MCF 10A (cell line): ENCODE measurements around the gene ZBTB37. TPM values are rescaled to one million over a fixed set of nuclear protein-coding genes. Genes with fewer than 3 reads are reported as not detected.

Experiments
- Bru-seq: library from RNA; stranded (reverse); fragments of 400-500 nt; gene quantifications from one replicate; lab custom pipeline; 2021; lab: Mats Ljungman, UMichigan
- BruChase-seq, 2 experiments: library from RNA; stranded (reverse); fragments of 400-500 nt; gene quantifications; one replicate each; lab custom pipeline; 2021; lab: Mats Ljungman, UMichigan
- BruUV-seq: library from RNA; stranded (reverse); fragments of 400-500 nt; replicated peaks from 2 replicates; lab custom pipeline; 2021; lab: Mats Ljungman, UMichigan
- CTCF ChIA-PET: fragments of 300-600 bp; sonication (Branson Sonifier 250); formaldehyde crosslinking; extraction: SDS; loops from one replicate; lab custom pipeline; 2021; ENCODE audit warnings: antibody characterized with exemption, inconsistent platforms; lab: Yijun Ruan, JAX
- POLR2A ChIA-PET: fragments of 300-600, 350-650 bp; sonication (Branson Sonifier 250); formaldehyde crosslinking; extraction: SDS; loops from one replicate; lab custom pipeline; 2020; ENCODE audit warnings: antibody characterized with exemption, inconsistent platforms; lab: Yijun Ruan, JAX
- DNase-seq: peaks from one replicate; pipeline ENCODE4 v3.0.0-alpha.2; 2018; ENCODE audit not compliant: unreplicated experiment
- H3K27ac Mint-ChIP-seq: one replicate; pipeline ENCODE4 v1.8.0; 2022; ENCODE audit warnings: mild to moderate bottlenecking, low read depth, mixed read lengths; ENCODE audit not compliant: unreplicated experiment
- H3K27me3 Mint-ChIP-seq: one replicate; pipeline ENCODE4 v1.8.0; 2022; ENCODE audit warnings: mixed read lengths; ENCODE audit not compliant: insufficient read depth, unreplicated experiment
- H3K36me3 Mint-ChIP-seq: one replicate; pipeline ENCODE4 v1.8.0; 2022; ENCODE audit warnings: mild to moderate bottlenecking, moderate library complexity, mixed read lengths; ENCODE audit not compliant: insufficient read depth, unreplicated experiment
- H3K4me1 Mint-ChIP-seq: one replicate; pipeline ENCODE4 v1.8.0; 2022; ENCODE audit warnings: mixed read lengths; ENCODE audit not compliant: insufficient read depth, unreplicated experiment
- H3K4me3 Mint-ChIP-seq: one replicate; pipeline ENCODE4 v1.8.0; 2022; ENCODE audit warnings: mild to moderate bottlenecking, moderate library complexity, mixed read lengths; ENCODE audit not compliant: unreplicated experiment
- H3K9me3 Mint-ChIP-seq: one replicate; pipeline ENCODE4 v1.8.0; 2022; ENCODE audit warnings: mixed read lengths; ENCODE audit not compliant: unreplicated experiment
- CTCF ChIP-seq: fragments of 200-600 bp; IDR thresholded peaks from one replicate; pipeline ENCODE4 v1.8.0; 2022; ENCODE audit warnings: antibody characterized with exemption, mild to moderate bottlenecking; ENCODE audit not compliant: unreplicated experiment
- intact Hi-C: fragments of 100-400 bp; cut with micrococcal nuclease; formaldehyde crosslinking; loops from 2 replicates; pipeline ENCODE4 v1.14.1; 2022
- long read RNA-seq: library from polyadenylated mRNA; stranded (forward); transcript quantifications from one replicate; pipeline ENCODE4 v2.0.0, GENCODE V29; 2022
- total RNA-seq: library from RNA; stranded (reverse); gene quantifications from 2 replicates; pipeline ENCODE4 v1.2.3, GENCODE V29; 2022

ZBTB37 gene
- 12.8 and 15.2 TPM in 2 replicates for total RNA-seq
- Bru-seq, nascent RNA, result percentile 81 among the genes with signal in this experiment
- percentile 95 among the genes with signal in this experiment for BruChase-seq, experiment 1, labeled RNA remaining after a 6-hour chase
- percentile 95 among the genes with signal in this experiment for BruChase-seq, experiment 2, labeled RNA remaining after a 2-hour chase
- long read RNA-seq, partial matches to known transcripts, result 1 of 6 reads
- long read RNA-seq, other reads (novel, unspliced or antisense), result 4 of 6 reads

- peak within 1 kb of the TSS; percentile 96 for H3K27ac Mint-ChIP-seq
- ChIA-PET POLR2A (interaction anchor here (0.6 to 7.7 kb wide), 80 partner anchors 8 to 1526 kb away, joined by 3 to 118 read pairs (median 4); partner anchors contain the start of genes CACYBP, CENPL, DARS2 and KLHL20), CTCF (interaction anchor here (0.6 to 1.8 kb wide), 11 partner anchors 12 to 1546 kb away, joined by 3 to 8 read pairs (median 4); no protein-coding TSS in a partner anchor)
- no peak for TF ChIP-seq CTCF
- peak within 1 kb of the TSS; percentile 94 for H3K4me3 Mint-ChIP-seq
- no peaks in the 10 kb centered on the region for H3K27me3 Mint-ChIP-seq
- DNase-seq, result peak; percentile 95
- peaks cover 73% of the 10 kb centered on the region for H3K36me3 Mint-ChIP-seq
- no peaks in the 10 kb centered on the region for H3K9me3 Mint-ChIP-seq
- intact Hi-C loops, result loop anchor here (1.0 to 5.0 kb wide), 6 partner anchors 79 to 438 kb away; partner anchors contain the start of gene RABGAP1L
- BruUV-seq, result no TSS peak
- H3K4me1 Mint-ChIP-seq, result peaks cover 59% of the 10 kb centered on the region
Observed at GRCh38 chr1:173868266-173869020, at the start of gene ZBTB37. Gene ZBTB37, plus strand, starts transcription at chr1:173868380. Its CDS starts 1,846 bp downstream, at chr1:173870226.

- intact Hi-C loops, result no loop called here
- POLR2A ChIA-PET, result interaction anchor here (0.6 to 1.6 kb wide), 4 partner anchors 24 to 341 kb away, joined by 3 to 6 read pairs (median 4); partner anchors contain the start of genes KLHL20, PRDX6 and ZBTB37
- Mint-ChIP-seq H3K36me3 (peaks cover 34% of the 10 kb centered on the region), H3K27ac (no peak overlapping the region), H3K27me3 (no peaks in the 10 kb centered on the region), H3K4me1 (peaks cover 31% of the 10 kb centered on the region), H3K4me3 (no peak overlapping the region), H3K9me3 (peaks cover 14% of the 10 kb centered on the region)
- BruUV-seq, result no TSS peak
- TF ChIP-seq CTCF, result no peak
- CTCF ChIA-PET, result interaction anchor here (0.6 to 1.5 kb wide), 8 partner anchors 13 to 1365 kb away, joined by 3 to 5 read pairs (median 4); no protein-coding TSS in a partner anchor
- no peak for DNase-seq
Observed at GRCh38 chr1:173818459-173818858, 49.7 kb upstream of the ZBTB37 start.

GRCh38 chr1:173821680-173822079 lies 46.5 kb upstream of the ZBTB37 start:
- peak overlapping the region; percentile 5 for H3K27ac Mint-ChIP-seq
- no peaks in the 10 kb centered on the region for H3K9me3 Mint-ChIP-seq
- H3K4me1 Mint-ChIP-seq, result peaks cover 29% of the 10 kb centered on the region
- H3K4me3 Mint-ChIP-seq, result no peak overlapping the region
- intact Hi-C loops, result loop anchor here (10.0 kb wide), 1 partner anchor 997 kb away; no protein-coding TSS in a partner anchor
- ChIA-PET CTCF (interaction anchor here (1.0 kb wide), 1 partner anchor 290 kb away, joined by 3 read pairs; no protein-coding TSS in a partner anchor), POLR2A (interaction anchor here (1.3 to 1.6 kb wide), 2 partner anchors 345 to 392 kb away, joined by 3 to 6 read pairs; partner anchors contain the start of gene PRDX6)
- DNase-seq, result no peak
- TF ChIP-seq CTCF, result no peak
- H3K36me3 Mint-ChIP-seq, result peaks cover 23% of the 10 kb centered on the region
- no peaks in the 10 kb centered on the region for H3K27me3 Mint-ChIP-seq
- BruUV-seq, result no TSS peak
